Liver (tissue), 3 donors: Measurements from ENCODE around the gene PHF3.

Source experiments
- ATF3 ChIP-seq: IDR thresholded peaks from 2 replicates; pipeline ENCODE4 v1.6.1; 2016; ENCODE audit warnings: antibody characterized with exemption
- CTCF ChIP-seq: fragments of 150-350 bp; IDR thresholded peaks from 2 replicates; pipeline ENCODE4 v1.5.1; 2017; ENCODE audit warnings: improper control_type of control experiment, low read depth, low read length; ENCODE audit not compliant: missing input control
- EGR1 ChIP-seq, 2 donors: IDR thresholded peaks; 2 replicates each; pipeline ENCODE4 v1.6.1; 2016 to 2018; ENCODE audit warnings: antibody characterized with exemption in 2 of 2, low read depth in 2 of 2
- FOXA1 ChIP-seq: IDR thresholded peaks from 2 replicates; pipeline ENCODE4 v1.6.1; 2016; ENCODE audit warnings: antibody characterized with exemption
- GABPA ChIP-seq, 2 donors: IDR thresholded peaks in 1 of 2; conservative IDR thresholded peaks in 1 of 2; 2 replicates each; pipeline ENCODE4 v1.6.1; 2016; ENCODE audit warnings: antibody characterized with exemption in 2 of 2, mild to moderate bottlenecking in 1 of 2, moderate library complexity in 1 of 2
- MAX ChIP-seq: IDR thresholded peaks from 2 replicates; pipeline ENCODE4 v1.6.1; 2016; ENCODE audit warnings: antibody characterized with exemption
- NR2F2 ChIP-seq: IDR thresholded peaks from 2 replicates; pipeline ENCODE4 v1.6.1; 2016; ENCODE audit warnings: antibody characterized with exemption
- RAD21 ChIP-seq, 2 donors: IDR thresholded peaks; 2 replicates each; pipeline ENCODE4 v1.6.1; 2016; ENCODE audit warnings: antibody characterized with exemption in 2 of 2, mild to moderate bottlenecking in 2 of 2
- RXRA ChIP-seq, 2 donors: IDR thresholded peaks; 2 replicates each; pipeline ENCODE4 v1.6.1; 2017 to 2018; ENCODE audit warnings: antibody characterized with exemption in 2 of 2, mild to moderate bottlenecking in 1 of 2
- SP1 ChIP-seq: IDR thresholded peaks from 2 replicates; pipeline ENCODE4 v1.6.1; 2018; ENCODE audit warnings: antibody characterized with exemption, mild to moderate bottlenecking
- TAF1 ChIP-seq: conservative IDR thresholded peaks from 2 replicates; pipeline ENCODE4 v1.6.1; 2016; ENCODE audit warnings: antibody characterized with exemption, mild to moderate bottlenecking
- TF ChIP-seq, protein P1 (sequence below): IDR thresholded peaks from 2 replicates; pipeline ENCODE4 v1.6.1; 2016; ENCODE audit warnings: antibody characterized with exemption, mild to moderate bottlenecking
- donor health status: healthy.
- donor health status: healthy.

GRCh38 chr6:63721181-63721580 is 85.6 kb downstream of the PHF3 start:
- TF ChIP-seq, protein P1, sequence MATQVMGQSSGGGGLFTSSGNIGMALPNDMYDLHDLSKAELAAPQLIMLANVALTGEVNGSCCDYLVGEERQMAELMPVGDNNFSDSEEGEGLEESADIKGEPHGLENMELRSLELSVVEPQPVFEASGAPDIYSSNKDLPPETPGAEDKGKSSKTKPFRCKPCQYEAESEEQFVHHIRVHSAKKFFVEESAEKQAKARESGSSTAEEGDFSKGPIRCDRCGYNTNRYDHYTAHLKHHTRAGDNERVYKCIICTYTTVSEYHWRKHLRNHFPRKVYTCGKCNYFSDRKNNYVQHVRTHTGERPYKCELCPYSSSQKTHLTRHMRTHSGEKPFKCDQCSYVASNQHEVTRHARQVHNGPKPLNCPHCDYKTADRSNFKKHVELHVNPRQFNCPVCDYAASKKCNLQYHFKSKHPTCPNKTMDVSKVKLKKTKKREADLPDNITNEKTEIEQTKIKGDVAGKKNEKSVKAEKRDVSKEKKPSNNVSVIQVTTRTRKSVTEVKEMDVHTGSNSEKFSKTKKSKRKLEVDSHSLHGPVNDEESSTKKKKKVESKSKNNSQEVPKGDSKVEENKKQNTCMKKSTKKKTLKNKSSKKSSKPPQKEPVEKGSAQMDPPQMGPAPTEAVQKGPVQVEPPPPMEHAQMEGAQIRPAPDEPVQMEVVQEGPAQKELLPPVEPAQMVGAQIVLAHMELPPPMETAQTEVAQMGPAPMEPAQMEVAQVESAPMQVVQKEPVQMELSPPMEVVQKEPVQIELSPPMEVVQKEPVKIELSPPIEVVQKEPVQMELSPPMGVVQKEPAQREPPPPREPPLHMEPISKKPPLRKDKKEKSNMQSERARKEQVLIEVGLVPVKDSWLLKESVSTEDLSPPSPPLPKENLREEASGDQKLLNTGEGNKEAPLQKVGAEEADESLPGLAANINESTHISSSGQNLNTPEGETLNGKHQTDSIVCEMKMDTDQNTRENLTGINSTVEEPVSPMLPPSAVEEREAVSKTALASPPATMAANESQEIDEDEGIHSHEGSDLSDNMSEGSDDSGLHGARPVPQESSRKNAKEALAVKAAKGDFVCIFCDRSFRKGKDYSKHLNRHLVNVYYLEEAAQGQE: no peak
- TF ChIP-seq CTCF (no peak), EGR1 (IDR thresholded peaks at IDR 0.05; ENCODE audit: low read depth in 2 of 2) (no peak), NR2F2 (no peak), SP1 (no peak), GABPA (IDR thresholded peaks at IDR 0.05 in 1 of 2, conservative IDR thresholded peaks at IDR 0.05 in 1 of 2) (no peak), TAF1 (no peak), ATF3 (no peak), MAX (no peak), FOXA1 (no peak), RAD21 (IDR thresholded peaks at IDR 0.05) (no peak), RXRA (IDR thresholded peaks at IDR 0.05) (no peak)
